GM19025 (cell line): Measurements from ENCODE around the gene GPATCH2L.
A peak's percentile ranks its signal among the peaks of the same experiment; 100 is the strongest.

Experiments
- ATAC-seq: cut with Tn5 transposase; IDR thresholded peaks from one replicate; pipeline ENCODE4 v1.9.1; 2021; ENCODE audit warnings: mild to moderate bottlenecking, low read depth, moderate library complexity; ENCODE audit not compliant: unreplicated experiment

GPATCH2L gene

DNA sequence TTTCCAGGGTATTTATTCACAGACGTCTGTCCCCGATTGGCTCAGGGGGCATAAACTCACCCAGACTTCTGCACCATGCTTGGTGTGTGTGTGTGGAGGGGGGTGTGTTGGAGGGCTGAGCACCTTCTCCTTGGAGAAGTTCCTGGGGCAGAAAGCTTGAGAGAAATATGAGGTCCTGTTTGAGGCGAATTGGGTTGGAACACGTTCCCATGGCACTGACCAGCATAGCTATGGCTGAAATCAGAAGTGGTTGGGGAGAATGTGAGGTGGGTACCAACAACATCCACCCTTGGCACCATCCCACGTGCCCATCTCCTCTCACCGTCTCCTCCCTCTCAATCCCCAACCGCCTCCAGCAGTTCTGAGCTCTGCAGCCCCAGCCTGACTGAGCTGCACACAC, 16.0 kb upstream of the GPATCH2L start:
- ATAC-seq: no peak

DNA sequence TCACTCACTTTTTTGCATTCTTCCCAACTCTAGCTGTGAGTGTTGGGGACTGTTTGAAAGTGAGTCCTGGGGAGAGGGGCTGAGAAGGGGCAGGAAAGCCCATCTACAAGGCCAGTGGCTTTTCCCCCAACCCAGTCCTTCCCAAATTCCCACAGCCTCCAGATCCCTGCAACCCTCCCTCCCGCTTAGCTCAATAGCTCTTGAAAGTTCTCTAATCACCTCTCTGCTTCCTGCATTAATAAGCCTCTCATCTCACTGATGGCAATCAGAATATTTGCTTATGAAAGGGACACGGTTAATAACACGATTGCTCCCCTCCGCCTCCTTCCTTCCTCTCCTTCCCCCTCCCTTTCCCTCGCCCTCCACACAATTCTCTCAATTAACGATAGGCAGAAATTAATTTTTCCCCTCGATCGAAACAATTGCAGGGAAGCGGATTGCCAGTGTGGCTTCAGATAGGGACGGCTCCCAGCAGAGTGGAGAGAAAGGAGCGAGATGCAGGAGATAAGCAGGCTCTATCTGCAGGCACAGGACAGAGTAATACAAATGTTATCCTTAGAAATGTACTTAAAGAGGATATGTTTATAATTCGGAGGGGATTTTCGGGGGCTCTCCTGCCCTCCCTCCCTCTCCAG, 15.1 kb upstream of the GPATCH2L start:
- no peak for ATAC-seq

DNA sequence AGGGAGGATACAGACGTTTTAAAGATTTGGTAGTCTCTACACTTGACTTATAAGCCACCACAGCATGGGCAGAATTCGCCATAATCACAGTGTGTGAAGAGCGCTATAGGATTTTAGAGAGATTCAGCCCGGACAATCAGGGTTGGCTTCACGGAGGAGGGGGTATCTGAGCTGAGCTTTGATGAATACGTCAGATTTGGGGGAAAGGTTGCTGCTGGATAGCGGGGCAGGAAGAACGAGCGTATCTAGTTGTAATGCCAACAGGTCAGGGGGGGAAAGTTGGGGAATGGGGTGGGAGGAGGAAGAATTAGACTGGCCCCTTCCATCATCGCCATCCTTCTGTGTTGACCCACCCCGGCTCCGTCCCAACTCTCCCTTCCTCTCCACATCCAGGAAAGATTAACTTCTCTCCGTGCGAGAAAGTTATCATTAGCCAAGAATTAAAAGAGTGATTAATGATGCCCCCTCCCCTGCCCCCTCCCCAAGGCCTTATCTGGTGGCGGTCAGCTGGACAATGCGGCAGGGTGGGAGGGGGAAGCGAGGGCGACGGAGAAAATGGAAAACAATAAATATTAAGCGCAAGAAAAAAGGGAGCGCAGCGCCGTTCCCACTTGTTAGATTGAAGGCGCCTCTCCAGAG, 13.5 kb upstream of the GPATCH2L start:
- no peak for ATAC-seq

DNA sequence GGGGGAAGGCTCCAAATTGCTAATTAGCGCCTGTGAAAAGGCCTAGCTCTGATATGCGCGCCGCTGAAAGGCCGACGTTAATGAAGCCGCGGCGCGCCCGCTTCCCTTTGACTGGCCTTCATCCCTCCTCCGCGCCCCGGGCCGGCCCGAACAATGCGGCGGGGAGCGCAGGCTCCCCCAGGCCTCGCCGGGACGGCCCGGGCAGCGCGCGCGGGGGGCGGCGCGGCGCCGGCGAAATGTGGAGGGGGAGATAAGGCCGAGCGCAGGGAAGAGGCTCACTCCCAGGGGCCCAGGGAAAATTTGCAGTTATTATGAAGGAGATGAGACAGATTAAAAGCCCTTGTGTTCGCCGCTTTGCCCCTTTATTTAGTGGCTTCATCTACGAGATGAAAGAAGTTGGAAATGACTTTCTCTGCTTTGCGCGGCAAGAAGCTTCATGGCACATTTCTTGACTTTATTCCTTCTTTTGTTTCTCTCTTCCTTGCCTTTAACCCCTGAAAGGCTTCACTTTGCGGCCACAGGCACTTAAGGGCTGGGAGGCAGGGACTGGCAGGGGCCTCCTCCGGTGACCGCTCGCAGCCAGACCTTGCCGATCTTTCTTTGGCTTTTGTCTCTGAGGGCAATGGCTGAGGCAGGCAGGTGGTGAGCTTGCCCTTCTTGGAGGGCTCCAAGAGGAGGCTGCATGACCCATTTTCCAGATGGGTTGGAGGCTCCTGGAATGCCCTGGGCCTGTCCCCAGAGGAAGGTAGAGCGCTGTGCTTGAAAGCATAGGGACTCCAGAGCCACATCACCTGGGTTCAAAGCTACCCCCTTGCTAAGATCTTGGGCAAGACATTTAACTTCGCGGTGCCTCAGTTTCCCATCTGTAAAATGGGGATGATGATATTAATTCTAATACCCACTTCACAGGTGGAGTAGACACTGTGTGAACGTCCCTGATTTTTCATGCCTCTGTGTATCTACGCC, 12.7 kb upstream of the GPATCH2L start:
- no peak for ATAC-seq

DNA sequence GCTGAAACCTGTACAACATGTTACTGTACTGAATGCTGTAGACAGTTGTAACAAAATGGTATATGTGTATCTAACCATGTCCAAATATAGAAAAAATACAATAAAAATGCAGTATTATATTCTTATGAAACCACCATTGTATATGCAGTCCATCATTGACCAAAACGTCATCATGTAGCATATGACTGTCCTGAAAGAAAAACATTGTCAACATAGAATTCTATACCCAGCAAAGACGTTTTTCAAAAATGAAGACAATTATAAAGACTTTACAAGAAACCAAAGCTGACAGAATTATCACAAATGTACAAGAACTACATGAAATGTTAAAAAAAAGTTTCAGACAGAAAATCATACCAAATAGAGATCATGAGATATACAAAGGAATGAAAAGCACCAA, 8.1 kb upstream of the GPATCH2L start:
- ATAC-seq: no peak

DNA sequence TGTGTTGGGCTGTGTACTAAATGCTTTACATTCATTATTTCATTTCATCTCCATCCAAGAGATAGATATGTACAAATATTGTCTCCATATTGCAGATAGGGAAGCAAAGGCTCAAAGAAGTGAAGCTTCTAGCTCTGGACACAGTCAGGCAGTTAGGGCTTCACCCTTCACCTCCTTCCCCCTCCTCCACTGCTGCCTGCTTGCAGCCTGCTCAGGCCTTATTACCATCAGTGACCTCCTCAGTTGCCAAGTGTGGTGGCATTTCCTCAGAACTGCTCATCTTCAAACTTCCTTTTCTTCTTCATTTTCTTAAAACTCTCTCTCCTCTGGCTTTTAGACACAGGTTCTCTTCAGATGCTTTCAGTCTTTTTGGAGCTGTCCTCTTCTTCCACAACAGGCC, 4.7 kb upstream of the GPATCH2L start:
- ATAC-seq: no peak

DNA sequence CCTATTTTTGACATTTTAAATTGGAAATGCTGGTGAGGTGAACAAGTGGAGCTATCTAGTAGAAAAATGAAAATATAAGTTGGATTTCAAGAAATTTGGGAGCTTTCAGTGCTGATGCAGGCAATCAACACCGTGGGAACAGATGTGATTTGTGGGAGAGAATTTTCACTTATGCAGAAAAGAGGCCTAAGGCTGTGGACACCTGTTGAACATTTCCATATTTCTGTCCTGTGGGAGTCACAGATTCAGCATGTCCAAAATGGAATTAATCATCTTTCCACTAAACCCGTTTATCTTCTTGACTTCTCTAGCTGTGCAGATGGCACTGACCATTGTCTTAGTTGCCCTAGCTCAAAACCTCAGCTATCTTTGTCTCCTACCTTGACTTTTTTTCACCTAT, 2.5 kb upstream of the GPATCH2L start:
- no peak for ATAC-seq

DNA sequence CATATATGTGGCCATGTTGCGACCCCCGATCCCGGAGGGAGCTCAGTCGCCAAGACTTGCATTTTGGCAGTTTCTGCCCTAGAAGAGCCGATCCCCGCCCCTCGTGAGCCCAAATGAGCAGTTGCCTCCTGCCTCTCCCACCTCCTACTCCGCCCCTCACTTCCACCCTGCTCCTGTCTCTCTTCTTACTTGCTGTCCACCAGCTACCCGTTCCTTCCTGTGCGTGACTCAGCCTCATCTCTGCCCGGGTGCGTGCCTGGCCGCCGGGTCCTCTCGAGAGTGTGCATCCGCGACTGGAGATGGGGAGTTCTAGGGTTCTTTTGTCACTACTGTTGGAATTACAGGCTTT, 585 bp downstream of the GPATCH2L start:
- ATAC-seq: peak; percentile 48

DNA sequence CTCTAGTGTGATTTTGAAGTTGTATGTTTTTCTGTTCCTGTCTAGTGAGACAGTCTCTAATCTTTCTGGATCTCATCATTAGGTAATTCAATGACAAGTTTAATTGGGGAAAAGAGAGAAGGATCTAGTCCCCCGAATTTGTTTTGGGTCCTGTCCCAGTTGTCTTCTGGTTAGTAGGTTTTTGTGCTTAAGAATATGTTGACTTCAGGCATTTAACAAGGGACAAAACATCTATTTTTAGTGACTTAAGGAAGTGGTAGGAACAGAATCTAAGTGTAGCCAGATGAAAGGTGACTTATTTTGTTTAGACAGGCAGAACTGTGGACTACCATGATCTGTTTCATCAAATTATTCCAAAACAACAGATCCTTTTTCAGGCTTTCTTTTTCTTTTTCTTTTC, 2.2 kb downstream of the GPATCH2L start:
- no peak for ATAC-seq

DNA sequence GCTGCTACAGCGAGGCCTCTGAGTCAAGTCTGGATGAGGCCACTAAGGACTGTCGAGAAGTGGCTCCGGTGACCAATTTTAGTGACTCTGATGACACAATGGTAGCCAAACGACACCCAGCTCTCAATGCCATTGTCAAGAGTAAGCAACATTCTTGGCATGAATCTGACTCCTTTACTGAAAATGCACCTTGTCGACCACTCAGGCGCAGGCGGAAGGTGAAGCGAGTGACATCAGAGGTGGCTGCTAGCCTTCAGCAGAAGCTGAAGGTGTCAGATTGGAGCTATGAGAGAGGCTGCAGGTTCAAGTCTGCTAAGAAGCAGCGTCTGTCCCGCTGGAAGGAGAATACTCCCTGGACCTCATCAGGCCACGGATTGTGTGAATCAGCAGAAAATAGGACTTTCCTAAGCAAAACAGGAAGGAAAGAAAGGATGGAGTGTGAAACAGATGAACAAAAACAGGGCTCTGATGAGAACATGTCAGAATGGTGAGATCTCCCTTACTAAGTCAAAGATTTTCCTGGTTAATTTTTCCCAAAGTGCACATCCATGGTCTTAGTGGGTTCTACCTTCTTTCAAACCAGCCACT, 2.9 kb downstream of the GPATCH2L start:
- no peak for ATAC-seq

DNA sequence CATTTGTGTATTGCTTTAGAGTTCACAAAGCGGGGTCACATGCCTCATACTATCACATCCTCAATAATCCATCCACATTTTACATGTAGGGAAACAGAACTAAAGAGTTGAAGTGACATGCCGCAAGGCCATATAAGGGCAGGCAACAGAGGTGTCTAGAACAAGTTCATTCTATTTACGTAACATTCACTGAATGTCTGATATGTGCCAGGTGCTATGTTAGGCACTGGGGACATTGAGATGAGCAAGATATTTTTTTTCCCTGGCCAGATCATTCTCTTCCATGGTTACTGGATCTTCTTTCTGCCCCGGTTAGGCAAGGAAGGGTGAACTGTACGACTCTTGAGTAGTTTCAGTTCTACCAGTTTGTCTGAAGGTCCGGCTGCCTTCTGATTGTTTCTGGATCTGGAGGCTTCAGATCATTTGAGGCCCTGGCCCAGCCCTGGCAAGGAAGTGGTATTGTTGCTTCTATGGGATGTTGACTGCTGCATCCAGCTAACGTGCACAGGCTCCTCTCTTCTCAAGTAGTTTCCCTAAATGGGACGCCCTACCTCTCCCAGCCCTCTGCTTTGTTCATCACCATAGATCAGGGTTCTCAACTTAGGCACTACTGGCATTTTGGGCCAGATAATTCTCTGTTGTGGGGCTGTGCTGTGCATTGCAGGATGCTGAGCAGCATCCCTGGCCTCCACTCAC, 12.1 kb downstream of the GPATCH2L start:
- ATAC-seq: no peak

DNA sequence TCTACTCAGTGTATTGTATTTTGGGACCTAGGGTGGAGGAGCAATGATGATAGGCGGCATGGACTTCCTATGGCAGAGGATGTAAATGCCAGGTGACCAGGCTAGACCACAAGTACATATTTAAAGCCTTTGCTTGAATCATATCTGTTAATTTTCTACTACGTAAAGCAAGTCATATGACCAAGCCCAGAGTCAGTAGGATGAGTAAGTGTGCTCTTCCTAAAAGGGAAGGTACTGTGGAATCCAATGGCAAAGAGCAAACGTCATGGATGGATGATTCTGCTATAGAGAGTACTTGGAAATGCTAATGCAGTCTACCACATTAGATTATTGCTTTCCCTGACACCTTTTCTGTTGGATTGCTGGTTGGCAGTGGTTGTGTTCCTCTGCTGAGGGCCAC, 16.8 kb downstream of the GPATCH2L start:
- ATAC-seq: no peak

DNA sequence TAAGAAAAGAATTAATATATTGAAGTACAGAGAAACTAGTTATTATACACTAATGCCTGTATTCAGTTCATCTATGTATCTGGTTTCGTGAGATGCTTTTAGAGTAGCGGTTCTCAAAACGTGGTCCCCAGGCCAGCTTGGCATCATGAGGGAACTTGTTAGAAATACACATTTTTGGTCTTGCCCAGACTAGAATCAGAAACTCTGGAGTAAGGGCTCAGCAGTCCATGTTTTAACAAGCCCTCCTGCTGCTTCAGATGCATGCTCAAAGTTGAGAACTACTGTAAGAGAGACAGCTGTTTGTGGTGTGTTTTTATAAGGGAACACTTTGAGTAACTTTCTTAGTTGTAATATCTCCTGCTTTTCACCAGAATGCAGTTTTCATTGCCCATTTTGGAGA, 18.1 kb downstream of the GPATCH2L start:
- no peak for ATAC-seq

DNA sequence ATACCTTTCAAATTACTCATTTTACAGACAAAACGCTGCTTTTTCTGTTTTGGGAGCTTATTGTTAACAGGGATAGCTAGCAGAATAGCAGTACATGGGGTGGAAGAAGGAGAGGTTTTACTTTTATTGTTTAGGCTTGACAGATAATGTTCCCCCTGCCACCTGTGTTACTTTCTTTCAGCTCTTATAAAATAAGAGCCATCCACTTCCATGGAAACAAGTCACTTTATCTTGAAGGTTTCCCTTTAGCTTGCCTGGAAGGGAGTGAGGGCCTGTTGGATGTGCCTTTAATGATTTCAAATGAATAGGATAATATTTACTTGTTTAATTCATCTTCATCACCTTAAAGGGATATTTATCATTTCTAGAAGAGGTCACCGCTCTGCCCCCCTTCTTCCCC, 23.3 kb downstream of the GPATCH2L start:
- ATAC-seq: no peak

DNA sequence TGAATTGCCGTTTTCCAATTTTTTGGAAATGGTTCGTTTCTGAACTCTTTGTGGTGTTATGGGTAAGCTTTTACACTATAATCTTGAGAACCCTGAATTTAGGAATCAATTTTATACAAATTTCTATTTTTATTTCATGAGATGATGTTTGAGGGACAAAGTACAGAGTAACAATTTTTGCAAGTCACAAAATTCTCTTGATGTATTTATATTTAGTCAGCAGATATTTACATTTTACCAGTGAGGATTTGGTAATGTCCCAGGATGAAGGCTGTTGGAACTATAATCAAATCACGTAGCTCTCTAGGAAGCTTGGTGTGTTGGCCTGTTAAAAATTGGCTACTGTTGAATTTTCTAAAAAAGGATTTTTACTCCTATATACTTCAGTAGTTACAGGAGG, 24.2 kb downstream of the GPATCH2L start:
- ATAC-seq: no peak

DNA sequence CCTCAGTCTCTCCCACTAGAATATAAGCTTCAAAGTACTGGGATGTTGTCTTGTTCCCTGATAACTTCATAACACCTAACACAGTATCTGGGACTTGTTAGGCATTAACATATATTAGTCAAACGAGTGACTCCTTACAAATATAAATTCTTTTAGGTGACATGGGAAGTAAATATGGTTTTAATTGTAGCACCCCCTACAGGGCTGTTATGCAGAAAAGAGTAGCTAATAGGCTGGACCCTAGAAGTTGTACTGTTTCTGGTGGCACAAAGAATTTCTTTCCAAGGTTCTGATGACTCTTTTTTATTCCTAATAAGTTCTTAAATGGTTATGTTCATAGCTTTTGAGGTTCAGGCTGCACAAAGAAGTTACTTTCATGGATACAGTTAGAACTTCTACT, 29.8 kb downstream of the GPATCH2L start:
- ATAC-seq: no peak

DNA sequence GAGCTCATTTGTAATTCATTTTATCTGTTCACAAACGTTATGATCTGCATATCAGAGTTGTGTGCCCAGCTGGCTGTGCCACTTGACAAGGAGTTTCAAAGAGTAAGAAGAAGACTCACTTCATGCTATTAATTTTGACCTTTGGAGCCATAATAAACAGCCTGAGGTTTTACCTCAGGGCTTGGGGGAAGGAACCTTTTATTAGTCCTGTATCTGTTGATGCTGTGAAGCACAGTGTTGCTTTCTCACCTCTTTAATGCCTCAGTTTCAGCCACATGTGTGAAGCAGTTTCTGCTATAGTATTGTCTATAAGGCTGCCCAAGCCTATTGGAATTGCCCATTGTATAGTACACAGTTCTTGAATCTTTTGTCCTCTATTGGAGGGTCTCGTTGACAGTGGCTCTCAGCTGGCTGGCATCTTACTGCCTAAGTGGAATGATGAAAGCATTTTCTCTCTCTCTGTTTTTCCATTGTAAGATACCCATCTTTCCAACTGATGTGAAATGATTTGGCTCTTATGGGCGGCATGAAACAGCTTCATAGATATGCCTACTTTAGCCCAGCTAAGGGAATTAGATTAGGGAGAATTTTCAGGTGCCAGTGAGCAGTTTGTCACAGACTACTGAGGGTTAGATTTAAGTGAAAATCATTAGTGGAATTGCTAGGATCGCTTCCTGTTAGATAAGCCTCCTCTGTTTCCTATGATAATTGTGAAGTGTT, 34.7 kb downstream of the GPATCH2L start:
- ATAC-seq: peak; percentile 84

DNA sequence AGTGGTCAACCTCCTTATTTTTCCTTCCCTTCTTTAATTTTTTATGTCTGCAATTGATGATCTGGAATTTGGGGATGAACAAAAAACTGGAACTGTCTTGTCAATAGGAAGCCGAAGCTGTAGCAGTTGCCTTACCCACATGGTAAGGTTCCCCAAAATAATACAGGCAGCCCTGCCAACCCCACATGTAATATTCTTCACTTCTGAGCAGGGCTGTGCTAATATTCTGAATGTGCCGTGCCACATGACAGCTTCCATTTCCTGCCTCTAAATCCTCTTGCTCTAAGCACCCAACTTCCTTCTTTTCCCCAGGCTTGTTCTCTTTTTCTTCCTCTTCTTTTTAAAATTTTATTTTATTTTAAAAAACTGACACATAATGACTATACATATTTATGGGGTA, 39.6 kb downstream of the GPATCH2L start:
- no peak for ATAC-seq

DNA sequence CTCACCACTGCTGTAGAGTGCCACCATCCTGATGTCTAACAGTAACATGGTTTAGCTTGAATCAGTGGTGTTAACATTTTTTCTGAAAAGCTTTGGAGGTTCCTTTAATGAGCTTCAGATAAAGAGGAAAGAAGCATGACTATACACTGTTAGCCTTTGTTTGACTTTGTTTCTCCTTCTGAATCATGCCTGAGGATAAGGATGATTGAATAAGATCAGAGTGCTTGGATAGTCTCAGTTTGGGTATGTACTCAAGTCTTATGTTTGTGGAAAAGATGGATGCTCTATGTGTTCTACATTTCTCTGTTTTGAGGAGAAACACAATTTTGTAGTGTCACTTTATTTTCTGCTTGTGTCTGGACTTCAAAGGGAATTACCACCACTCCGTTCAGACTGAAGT, 42.0 kb downstream of the GPATCH2L start:
- ATAC-seq: no peak

DNA sequence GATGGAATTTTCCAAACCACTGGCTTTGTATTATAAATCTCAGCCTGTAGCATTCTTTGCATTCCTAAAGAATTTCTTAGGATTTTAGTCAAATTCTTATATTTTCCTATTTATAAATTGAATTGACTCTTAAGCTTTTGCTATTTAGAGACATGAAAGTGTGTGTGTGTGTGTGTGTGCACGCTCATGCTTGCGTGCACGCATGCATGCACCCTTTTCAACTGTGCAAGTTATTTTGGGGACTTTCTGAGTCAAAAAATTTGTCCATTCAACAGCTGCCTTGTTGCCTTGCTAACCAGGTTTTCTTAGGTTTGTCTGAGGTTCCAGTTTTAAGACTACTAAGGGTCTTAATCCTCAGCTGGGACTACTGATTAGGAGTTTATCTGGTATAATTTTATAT, 42.6 kb downstream of the GPATCH2L start:
- ATAC-seq: no peak
